Keratinocyte (primary cell): ENCODE measurements around the gene CDHR1.

ENCODE experiments used
- CTCF ChIP-seq, 3 experiments: IDR thresholded peaks in 1 of 3; conservative IDR thresholded peaks in 1 of 3; optimal IDR thresholded peaks in 1 of 3; 2 replicates in 2 of 3; 3 replicates in 1 of 3; pipeline versions ENCODE3 to v1.5.1; 2011; ENCODE audit warnings: low read length in 3 of 3, mild to moderate bottlenecking in 3 of 3, moderate library complexity in 2 of 3, control low read depth in 1 of 3, inconsistent platforms in 1 of 3; ENCODE audit not compliant: insufficient read depth in 2 of 3; ENCODE audit errors: extremely low read depth in 1 of 3
- EZH2 ChIP-seq: IDR thresholded peaks from one replicate; pipeline ENCODE4 v1.6.1; 2012; ENCODE audit warnings: inconsistent platforms, mild to moderate bottlenecking, low read length, moderate library complexity

GRCh38 chr10:84237199-84238051 is 43.1 kb downstream of the CDHR1 start:
- TF ChIP-seq CTCF (optimal IDR thresholded peaks at IDR 0.05 in 1 of 3, IDR thresholded peaks at IDR 0.05 in 1 of 3, conservative IDR thresholded peaks at IDR 0.05 in 1 of 3; ENCODE audit: extremely low read depth in 1 of 3, insufficient read depth in 2 of 3, low read length in 3 of 3) (peak in 2 of 3 experiments; percentile 4 to 15), EZH2 (no peak)
